B cell (primary cell): ENCODE results near the gene DIP2A. TPM values are rescaled to one million over a fixed set of nuclear protein-coding genes. Genes with fewer than 3 reads are reported as not detected.

Experiments
- ATAC-seq: fragments of 200-7000 bp; cut with Tn5 transposase; one replicate; pipeline ENCODE4 v1.10.0; 2021; ENCODE audit warnings: low read depth, mild to moderate bottlenecking, moderate number of reproducible peaks, moderate library complexity
- CTCF ChIA-PET: fragments of 350-600 bp; sonication (Branson Sonifier 250); formaldehyde crosslinking; loops from one replicate; lab custom pipeline; 2021; ENCODE audit warnings: antibody characterized with exemption, inconsistent platforms; lab: Charles Lee
- POLR2A ChIA-PET: fragments of 350-600 bp; sonication (Branson Sonifier 250); formaldehyde crosslinking; loops from one replicate; lab custom pipeline; 2021; ENCODE audit warnings: antibody characterized with exemption; lab: Charles Lee
- DNase-seq: peaks from one replicate; pipeline ENCODE4 v3.0.0; 2013
- H2AFZ ChIP-seq: 2 replicates; pipeline ENCODE4 v1.6.1; 2012; ENCODE audit warnings: mild to moderate bottlenecking, low read depth, low read length; ENCODE audit not compliant: insufficient read depth, poor library complexity, severe bottlenecking
- H3K27ac ChIP-seq, 2 donors: 1 replicate in 1 of 2; 2 replicates in 1 of 2; pipeline ENCODE4 v1.5.1; 2012 to 2013; ENCODE audit warnings: low read length in 2 of 2, mild to moderate bottlenecking in 2 of 2, moderate library complexity in 1 of 2
- H3K27me3 ChIP-seq, 4 experiments: fragments of 200-600 bp in 1 of 4; sonication (generic) in 1 of 4; replicated peaks in 1 of 4; 1 replicate in 2 of 4; 2 replicates in 2 of 4; pipeline versions ENCODE4 v1.6.1 to v1.7.0; 2013 to 2016; ENCODE audit warnings: low read length in 3 of 4, mild to moderate bottlenecking in 2 of 4, mixed read lengths in 1 of 4, moderate library complexity in 1 of 4; ENCODE audit not compliant: insufficient read depth in 4 of 4, control insufficient read depth in 3 of 4; ENCODE audit errors: control extremely low read depth in 1 of 4
- H3K36me3 ChIP-seq, 2 experiments: replicated peaks in 1 of 2; 1 replicate in 1 of 2; 2 replicates in 1 of 2; pipeline versions ENCODE4 v1.6.1 to v1.7.1; 2013; ENCODE audit warnings: low read length in 1 of 2; ENCODE audit not compliant: insufficient read depth in 2 of 2, control insufficient read depth in 1 of 2; ENCODE audit errors: control extremely low read depth in 1 of 2, extremely low read depth in 1 of 2
- H3K4me1 ChIP-seq, 2 donors: fragments of 200-600 bp in 1 of 2; sonication (generic) in 1 of 2; 1 replicate in 1 of 2; 2 replicates in 1 of 2; pipeline versions ENCODE4 v1.5.1 to v1.6.1; 2013 to 2017; ENCODE audit warnings: low read length in 2 of 2; ENCODE audit not compliant: control insufficient read depth in 2 of 2, insufficient read depth in 2 of 2
- H3K4me2 ChIP-seq: replicated peaks from 2 replicates; pipeline ENCODE3; 2012; ENCODE audit warnings: mild to moderate bottlenecking, low read depth, low read length; ENCODE audit not compliant: poor library complexity, severe bottlenecking
- H3K4me3 ChIP-seq, 5 experiments: fragments of 200-600 bp in 1 of 5; sonication (generic) in 1 of 5; 1 replicate in 3 of 5; 2 replicates in 2 of 5; pipeline versions ENCODE4 v1.5.1 to v1.7.0; 2011 to 2016; ENCODE audit warnings: low read length in 4 of 5, mild to moderate bottlenecking in 4 of 5, low read depth in 2 of 5, control low read depth in 1 of 5, moderate library complexity in 1 of 5; ENCODE audit not compliant: insufficient read depth in 1 of 5; ENCODE audit errors: control extremely low read depth in 1 of 5, extremely low read depth in 1 of 5
- H3K79me2 ChIP-seq: fragments of 200-600 bp; sonication (generic); one replicate; pipeline ENCODE4 v1.6.0; 2016; ENCODE audit warnings: low read length; ENCODE audit not compliant: control insufficient read depth, insufficient read depth
- H3K9ac ChIP-seq: fragments of 200-600 bp; sonication (generic); 2 replicates; pipeline ENCODE4 v1.6.1; 2017; ENCODE audit warnings: mild to moderate bottlenecking, low read length, moderate library complexity
- H3K9me3 ChIP-seq, 3 donors: one replicate each; pipeline versions ENCODE4 v1.6.1 to v1.7.1; 2013; ENCODE audit warnings: low read length in 2 of 3; ENCODE audit not compliant: control insufficient read depth in 2 of 3, insufficient read depth in 1 of 3; ENCODE audit errors: control extremely low read depth in 1 of 3
- H4K20me1 ChIP-seq: 2 replicates; pipeline ENCODE4 v1.6.0; 2012; ENCODE audit warnings: mild to moderate bottlenecking, low read length; ENCODE audit not compliant: insufficient read depth, control insufficient read depth, poor library complexity, severe bottlenecking
- H3K27ac Mint-ChIP-seq: one replicate; pipeline ENCODE4 v1.8.0; 2021; ENCODE audit warnings: mixed read lengths
- H3K27me3 Mint-ChIP-seq: one replicate; pipeline ENCODE4 v1.8.0; 2021; ENCODE audit warnings: mixed read lengths
- H3K4me1 Mint-ChIP-seq: one replicate; pipeline ENCODE4 v1.8.0; 2021; ENCODE audit warnings: mixed read lengths
- H3K4me3 Mint-ChIP-seq: one replicate; pipeline ENCODE4 v1.8.0; 2021; ENCODE audit warnings: mixed read lengths
- H3K9me3 Mint-ChIP-seq: one replicate; pipeline ENCODE4 v1.8.0; 2022; ENCODE audit warnings: mixed read lengths; ENCODE audit not compliant: insufficient read depth
- CTCF ChIP-seq: fragments of 200-600 bp; IDR thresholded peaks from one replicate; pipeline ENCODE4 v1.8.0; 2022; ENCODE audit warnings: antibody characterized with exemption, mild to moderate bottlenecking
- EZH2 ChIP-seq: IDR thresholded peaks from 2 replicates; pipeline ENCODE4 v1.6.1; 2012; ENCODE audit warnings: borderline replicate concordance, low read depth, mild to moderate bottlenecking, moderate library complexity, low read length; ENCODE audit not compliant: insufficient read depth, poor library complexity, severe bottlenecking
- WGBS: methylation state at CpG from one replicate; pipeline ENCODE4 v1.1.5; 2013; ENCODE audit warnings: missing lambda C conversion rate; ENCODE audit not compliant: insufficient coverage; 5-methylcytosine and 5-hydroxymethylcytosine counted together
- intact Hi-C: fragments of 100-400 bp; cut with micrococcal nuclease; formaldehyde crosslinking; loops from one replicate; pipeline ENCODE4 v1.10.0; 2022
- polyA plus RNA-seq: library from polyadenylated mRNA; depleted of rRNA; stranded (reverse); fragments of >200 nt; gene quantifications from 2 replicates; pipeline ENCODE4 v1.2.3, GENCODE V29; 2012
- total RNA-seq, 2 donors: library from RNA; stranded (reverse); fragments of 120-200 nt in 1 of 2; gene quantifications; 1 replicate in 1 of 2; 2 replicates in 1 of 2; pipeline versions ENCODE4 v1.2.3 to v1.2.4, GENCODE V29; 2013 to 2022

DIP2A gene
- total and polyA plus RNA-seq, 2 donors (not counting 1 experiment from before 2014, with no cell fraction given) = 40.4 to 59.0 TPM

- no peaks in the 10 kb centered on the region for H3K9me3 ChIP-seq
- H4K20me1 ChIP-seq = no peaks in the 10 kb centered on the region
- H3K27ac ChIP-seq = no peak overlapping the region
- no peak for ATAC-seq
- ChIA-PET CTCF (no interaction called here), POLR2A (no interaction called here)
- peak overlapping the region; percentile 13 for H3K4me2 ChIP-seq
- intact Hi-C loops = no loop called here
- TF ChIP-seq CTCF (no peak), EZH2 (no peak)
- peaks cover 2 to 12% of the 10 kb centered on the region in 2 experiments for H3K36me3 ChIP-seq
- WGBS = 58% methylated on average over 11 of the region's 12 CpGs
- H3K9me3 Mint-ChIP-seq = no peaks in the 10 kb centered on the region
- H3K9ac ChIP-seq = no peak overlapping the region
- peak; percentile 31 for DNase-seq
- peak overlapping the region; percentile 78 for H3K27ac Mint-ChIP-seq
- H3K4me3 Mint-ChIP-seq = peak overlapping the region; percentile 66
- H3K27me3 Mint-ChIP-seq = no peaks in the 10 kb centered on the region
- peaks cover 9 to 30% of the 10 kb centered on the region in 2 donors for H3K4me1 ChIP-seq
- H3K4me1 Mint-ChIP-seq = peaks cover 35% of the 10 kb centered on the region
- H2AFZ ChIP-seq = no peak overlapping the region
- no peaks in the 10 kb centered on the region for H3K79me2 ChIP-seq
- H3K4me3 ChIP-seq = no peak overlapping the region
- H3K27me3 ChIP-seq = no peaks in the 10 kb centered on the region
Observed at GRCh38 chr21:46503922-46504550, 45.3 kb downstream of the DIP2A start.

GRCh38 chr21:46504666-46505065 is 46.0 kb downstream of the DIP2A start:
- H3K4me1 ChIP-seq = peaks cover 9 to 30% of the 10 kb centered on the region in 2 donors
- ATAC-seq (no peak), DNase-seq (no peak)
- no peak overlapping the region for H3K9ac ChIP-seq
- no peak overlapping the region for H2AFZ ChIP-seq
- 59% methylated on average over 2 of the region's 5 CpGs for WGBS
- H3K79me2 ChIP-seq = no peaks in the 10 kb centered on the region
- TF ChIP-seq CTCF = no peak
- TF ChIP-seq EZH2 = no peak
- no peaks in the 10 kb centered on the region for H3K27me3 ChIP-seq
- intact Hi-C loops = no loop called here
- H3K27ac ChIP-seq = no peak overlapping the region
- no peaks in the 10 kb centered on the region for H3K9me3 ChIP-seq
- H3K27ac Mint-ChIP-seq = peak overlapping the region; percentile 78
- H4K20me1 ChIP-seq = no peaks in the 10 kb centered on the region
- POLR2A ChIA-PET = no interaction called here
- no peaks in the 10 kb centered on the region for H3K27me3 Mint-ChIP-seq
- H3K9me3 Mint-ChIP-seq = no peaks in the 10 kb centered on the region
- H3K4me1 Mint-ChIP-seq = peaks cover 35% of the 10 kb centered on the region
- CTCF ChIA-PET = no interaction called here
- H3K36me3 ChIP-seq = peaks cover 0 to 13% of the 10 kb centered on the region in 2 experiments
- H3K4me3 ChIP-seq = no peak overlapping the region
- peak overlapping the region; percentile 13 for H3K4me2 ChIP-seq
- H3K4me3 Mint-ChIP-seq = peak overlapping the region; percentile 66
